Caco-2 (cell line): Measurements from ENCODE around the gene TSPAN32. TPM values are rescaled to one million over a fixed set of nuclear protein-coding genes. Genes with fewer than 3 reads are reported as not detected.

Source experiments
- BruUV-seq: library from RNA; stranded (reverse); fragments of 400-500 nt; replicated peaks from 2 replicates; lab custom pipeline; 2021; lab: Mats Ljungman, UMichigan
- CTCF ChIA-PET: fragments of 300-600 bp; sonication (Branson Sonifier 250); formaldehyde crosslinking; loops from one replicate; lab custom pipeline; 2022; ENCODE audit warnings: antibody characterized with exemption; lab: Charles Lee
- POLR2A ChIA-PET: fragments of 300-600 bp; sonication (Branson Sonifier 250); formaldehyde crosslinking; loops from one replicate; lab custom pipeline; 2022; ENCODE audit warnings: antibody characterized with exemption; lab: Charles Lee
- DNase-seq, 2 experiments: peaks; one replicate each; pipeline versions ENCODE4 v3.0.0 to v3.0.0-alpha.2; 2020 to 2022
- H3K27me3 ChIP-seq: replicated peaks from 2 replicates; pipeline ENCODE4 v1.6.0; 2011; ENCODE audit warnings: low read length; ENCODE audit not compliant: control insufficient read depth, insufficient read depth
- H3K36me3 ChIP-seq: 2 replicates; pipeline ENCODE4 v1.5.1; 2011; ENCODE audit warnings: low read length; ENCODE audit not compliant: control insufficient read depth, insufficient read depth
- H3K4me1 ChIP-seq: fragments of 250-450 bp; sonication (Bioruptor Pico); 2 replicates; pipeline ENCODE4 v1.5.1; 2020; ENCODE audit warnings: mild to moderate bottlenecking
- H3K4me3 ChIP-seq: 2 replicates; pipeline ENCODE4 v1.5.1; 2011; ENCODE audit warnings: low read depth, mild to moderate bottlenecking, control low read depth, low read length
- H3K9me3 ChIP-seq: fragments of 250-450 bp; sonication (Bioruptor Pico); 2 replicates; pipeline ENCODE4 v1.5.1; 2020; ENCODE audit warnings: mild to moderate bottlenecking, moderate library complexity
- H3K27ac Mint-ChIP-seq: one replicate; pipeline ENCODE4 v1.8.0; 2022; ENCODE audit warnings: mixed read lengths; ENCODE audit not compliant: unreplicated experiment
- H3K27me3 Mint-ChIP-seq: one replicate; pipeline ENCODE4 v1.8.0; 2022; ENCODE audit warnings: mixed read lengths; ENCODE audit not compliant: insufficient read depth, unreplicated experiment
- H3K36me3 Mint-ChIP-seq: one replicate; pipeline ENCODE4 v1.8.0; 2022; ENCODE audit warnings: mild to moderate bottlenecking, mixed read lengths; ENCODE audit not compliant: insufficient read depth, unreplicated experiment
- H3K4me1 Mint-ChIP-seq: one replicate; pipeline ENCODE4 v1.8.0; 2022; ENCODE audit warnings: low read depth, mixed read lengths; ENCODE audit not compliant: unreplicated experiment
- H3K4me3 Mint-ChIP-seq: one replicate; pipeline ENCODE4 v1.8.0; 2022; ENCODE audit warnings: mild to moderate bottlenecking, moderate library complexity, mixed read lengths; ENCODE audit not compliant: unreplicated experiment
- H3K9me3 Mint-ChIP-seq: one replicate; pipeline ENCODE4 v1.8.0; 2022; ENCODE audit warnings: mixed read lengths; ENCODE audit not compliant: unreplicated experiment
- intact Hi-C: fragments of 100-400 bp; cut with micrococcal nuclease; formaldehyde crosslinking; loops from one replicate; pipeline ENCODE4 v1.10.0; 2022; ENCODE audit not compliant: unreplicated experiment
- total RNA-seq: library from RNA; stranded (reverse); gene quantifications from 2 replicates; pipeline ENCODE4 v1.2.3, GENCODE V29; 2022
- TF ChIP-seq, protein P1 (sequence below), 2 experiments: fragments of 200-600 bp in 1 of 2; IDR thresholded peaks; 1 replicate in 1 of 2; 2 replicates in 1 of 2; pipeline versions ENCODE4 v1.5.1 to v1.8.0; 2011 to 2022; ENCODE audit warnings: antibody characterized with exemption in 1 of 2, control low read depth in 1 of 2, inconsistent platforms in 1 of 2, low read depth in 1 of 2, low read length in 1 of 2, mild to moderate bottlenecking in 1 of 2, moderate library complexity in 1 of 2; ENCODE audit not compliant: insufficient read depth in 1 of 2, severe bottlenecking in 1 of 2, unreplicated experiment in 1 of 2

TSPAN32 gene
- total RNA-seq, 1 experiment from 2014 or later, result 1.2 TPM

GRCh38 chr11:2296913-2297622, 4.7 kb upstream of the TSPAN32 start:
- intact Hi-C loops, result loop anchor here (5.0 kb wide), 1 partner anchor 80 kb away; no protein-coding TSS in a partner anchor
- Mint-ChIP-seq H3K27me3 (no peaks in the 10 kb centered on the region), H3K27ac (no peak overlapping the region), H3K4me1 (peaks cover 7% of the 10 kb centered on the region), H3K9me3 (no peaks in the 10 kb centered on the region), H3K4me3 (no peak overlapping the region), H3K36me3 (no peaks in the 10 kb centered on the region)
- no peaks in the 10 kb centered on the region for H3K27me3 ChIP-seq
- TF ChIP-seq, protein P1, sequence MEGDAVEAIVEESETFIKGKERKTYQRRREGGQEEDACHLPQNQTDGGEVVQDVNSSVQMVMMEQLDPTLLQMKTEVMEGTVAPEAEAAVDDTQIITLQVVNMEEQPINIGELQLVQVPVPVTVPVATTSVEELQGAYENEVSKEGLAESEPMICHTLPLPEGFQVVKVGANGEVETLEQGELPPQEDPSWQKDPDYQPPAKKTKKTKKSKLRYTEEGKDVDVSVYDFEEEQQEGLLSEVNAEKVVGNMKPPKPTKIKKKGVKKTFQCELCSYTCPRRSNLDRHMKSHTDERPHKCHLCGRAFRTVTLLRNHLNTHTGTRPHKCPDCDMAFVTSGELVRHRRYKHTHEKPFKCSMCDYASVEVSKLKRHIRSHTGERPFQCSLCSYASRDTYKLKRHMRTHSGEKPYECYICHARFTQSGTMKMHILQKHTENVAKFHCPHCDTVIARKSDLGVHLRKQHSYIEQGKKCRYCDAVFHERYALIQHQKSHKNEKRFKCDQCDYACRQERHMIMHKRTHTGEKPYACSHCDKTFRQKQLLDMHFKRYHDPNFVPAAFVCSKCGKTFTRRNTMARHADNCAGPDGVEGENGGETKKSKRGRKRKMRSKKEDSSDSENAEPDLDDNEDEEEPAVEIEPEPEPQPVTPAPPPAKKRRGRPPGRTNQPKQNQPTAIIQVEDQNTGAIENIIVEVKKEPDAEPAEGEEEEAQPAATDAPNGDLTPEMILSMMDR (IDR thresholded peaks at IDR 0.05; ENCODE audit: insufficient read depth in 1 of 2, low read depth in 1 of 2, low read length in 1 of 2, severe bottlenecking in 1 of 2, unreplicated experiment in 1 of 2), result no peak
- BruUV-seq, result no TSS peak
- ChIA-PET CTCF (interaction anchor here (1.1 to 2.7 kb wide), 3 partner anchors 94 to 111 kb away, joined by 4 to 46 read pairs (median 21); no protein-coding TSS in a partner anchor), POLR2A (no interaction called here)
- no peaks in the 10 kb centered on the region for H3K36me3 ChIP-seq
- H3K4me1 ChIP-seq, result peaks cover 17% of the 10 kb centered on the region
- DNase-seq, result peak in 1 of 2 experiments; percentile 28
- no peaks in the 10 kb centered on the region for H3K9me3 ChIP-seq
- H3K4me3 ChIP-seq, result no peak overlapping the region

- no peaks in the 10 kb centered on the region for H3K36me3 Mint-ChIP-seq
- H3K27ac Mint-ChIP-seq, result no peak overlapping the region
- Histone ChIP-seq H3K9me3 (no peaks in the 10 kb centered on the region), H3K36me3 (no peaks in the 10 kb centered on the region), H3K27me3 (no peaks in the 10 kb centered on the region), H3K4me1 (peaks cover 23% of the 10 kb centered on the region), H3K4me3 (no peak overlapping the region)
- intact Hi-C loops, result loop anchor here (2.0 to 5.0 kb wide), 2 partner anchors 80 to 111 kb away; no protein-coding TSS in a partner anchor
- peaks cover 7% of the 10 kb centered on the region for H3K4me1 Mint-ChIP-seq
- BruUV-seq, result no TSS peak
- ChIA-PET CTCF (interaction anchor here (1.1 to 2.7 kb wide), 4 partner anchors 94 to 112 kb away, joined by 4 to 46 read pairs (median 13); no protein-coding TSS in a partner anchor), POLR2A (no interaction called here)
- no peaks in the 10 kb centered on the region for H3K9me3 Mint-ChIP-seq
- H3K27me3 Mint-ChIP-seq, result no peaks in the 10 kb centered on the region
- TF ChIP-seq, protein P1 (IDR thresholded peaks at IDR 0.05; ENCODE audit: insufficient read depth in 1 of 2, low read depth in 1 of 2, low read length in 1 of 2, severe bottlenecking in 1 of 2, unreplicated experiment in 1 of 2), result no peak
- no peak overlapping the region for H3K4me3 Mint-ChIP-seq
- no peak for DNase-seq
Observed at GRCh38 chr11:2297623-2298030, 4.2 kb upstream of the TSPAN32 start.

- TF ChIP-seq, protein P1 (IDR thresholded peaks at IDR 0.05; ENCODE audit: insufficient read depth in 1 of 2, low read depth in 1 of 2, low read length in 1 of 2, severe bottlenecking in 1 of 2, unreplicated experiment in 1 of 2), result no peak
- no peaks in the 10 kb centered on the region for H3K27me3 ChIP-seq
- H3K36me3 ChIP-seq, result no peaks in the 10 kb centered on the region
- Mint-ChIP-seq H3K4me1 (peaks cover 7% of the 10 kb centered on the region), H3K27ac (no peak overlapping the region), H3K27me3 (no peaks in the 10 kb centered on the region), H3K36me3 (no peaks in the 10 kb centered on the region), H3K9me3 (no peaks in the 10 kb centered on the region), H3K4me3 (no peak overlapping the region)
- ChIA-PET POLR2A (interaction anchor here (0.8 to 1.0 kb wide), 2 partner anchors 30 to 101 kb away, joined by 3 to 5 read pairs; no protein-coding TSS in a partner anchor), CTCF (interaction anchor here (0.7 to 2.7 kb wide), 19 partner anchors 16 to 147 kb away, joined by 3 to 46 read pairs (median 8); partner anchors contain the start of gene ASCL2)
- peak in 1 of 2 experiments; percentile 31 for DNase-seq
- H3K4me3 ChIP-seq, result no peak overlapping the region
- no peaks in the 10 kb centered on the region for H3K9me3 ChIP-seq
- BruUV-seq, result no TSS peak
- H3K4me1 ChIP-seq, result peaks cover 29% of the 10 kb centered on the region
- intact Hi-C loops, result loop anchor here (2.0 to 5.0 kb wide), 2 partner anchors 81 to 111 kb away; no protein-coding TSS in a partner anchor
Observed at GRCh38 chr11:2298131-2298794, 3.5 kb upstream of the TSPAN32 start.
